ENCODE results near the gene COG5. TPM values are rescaled to one million over a fixed set of nuclear protein-coding genes. Genes with fewer than 3 reads are reported as not detected.
A peak's percentile ranks its signal among the peaks of the same experiment; 100 is the strongest.

COG5 gene
- total and polyA plus RNA-seq, 9 of the 15 experiments (the other 6 are each of a cell fraction or from before 2014, with no cell fraction given) = 15.3 to 75.1 (median 56.4) TPM

DNA sequence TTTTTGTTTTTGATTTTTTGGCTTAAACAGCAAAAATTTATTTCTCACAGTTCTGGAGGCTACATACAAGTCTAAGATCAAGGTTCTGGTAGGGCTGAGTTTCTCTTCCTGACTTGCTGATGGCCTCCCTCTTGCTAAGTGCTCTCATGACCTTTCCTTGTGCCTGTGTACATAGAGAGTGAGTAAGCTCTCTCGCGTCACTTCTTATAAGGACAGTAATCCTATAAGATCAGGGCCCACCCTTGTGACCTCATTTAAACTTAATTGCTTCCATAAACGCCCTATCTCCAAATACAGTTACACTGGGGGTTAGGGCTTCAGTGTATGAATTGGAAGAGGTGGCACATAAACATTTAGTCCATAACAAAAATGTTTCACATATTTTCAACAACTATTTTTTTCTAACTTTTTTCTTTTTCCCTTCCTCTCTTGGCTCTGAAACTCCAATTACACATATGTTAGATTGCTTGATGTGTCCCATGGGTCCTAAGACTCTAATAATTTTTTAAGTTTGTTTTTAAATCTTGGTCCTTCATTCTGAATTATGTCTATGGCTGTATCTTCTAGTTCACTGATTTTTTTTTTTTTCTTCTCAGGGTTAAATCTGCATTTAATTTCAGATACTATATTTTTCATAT, 245.1 kb downstream of the COG5 start (continued):
- peak; percentile 95 for TF ChIP-seq ZKSCAN8 (CRISPR knock-in tag; IDR thresholded peaks at IDR 0.05)
- TF ChIP-seq ZNF699 (CRISPR knock-in tag; IDR thresholded peaks at IDR 0.05; ENCODE audit: insufficient replicate concordance) = peak; percentile 39
- no peak for TF ChIP-seq ZNF586 (CRISPR knock-in tag; conservative IDR thresholded peaks at IDR 0.05)
- TF ChIP-seq KDM1A (IDR thresholded peaks at IDR 0.05) = peak; percentile 88 to 90
- no peak for TF ChIP-seq RB1 (IDR thresholded peaks at IDR 0.05; ENCODE audit: low read depth)
- no peak for TF ChIP-seq ZNF511 (CRISPR knock-in tag; IDR thresholded peaks at IDR 0.05)
- peak; percentile 21 to 85; a peak in 2 of 4 replicates for TF ChIP-seq TRIM24 (IDR thresholded peaks at IDR 0.05)
- TF ChIP-seq NR2C2 (CRISPR knock-in tag; IDR thresholded peaks at IDR 0.05) = peak; percentile 81; the same call in 1 of the 2 replicates
- TF ChIP-seq NR2C2 (tag; IDR thresholded peaks at IDR 0.05) = peak; percentile 96
- TF ChIP-seq POLR2AphosphoS2 (IDR thresholded peaks at IDR 0.05; ENCODE audit: low read length) = no peak
- TF ChIP-seq ZNF354B (CRISPR knock-in tag; IDR thresholded peaks at IDR 0.05) = 0 out of 2 replicates have a peak, but pooled peaks have one; percentile 9
- no peak for TF ChIP-seq CREBBP (IDR thresholded peaks at IDR 0.05; ENCODE audit: low read depth, low read length)
- no peak for TF ChIP-seq SIN3B (IDR thresholded peaks at IDR 0.05; ENCODE audit: low read depth)
- no peak for TF ChIP-seq FOXJ3 (CRISPR knock-in tag; IDR thresholded peaks at IDR 0.05)
- TF ChIP-seq OTX1 (CRISPR knock-in tag; IDR thresholded peaks at IDR 0.05) = no peak
- TF ChIP-seq, protein P1, sequence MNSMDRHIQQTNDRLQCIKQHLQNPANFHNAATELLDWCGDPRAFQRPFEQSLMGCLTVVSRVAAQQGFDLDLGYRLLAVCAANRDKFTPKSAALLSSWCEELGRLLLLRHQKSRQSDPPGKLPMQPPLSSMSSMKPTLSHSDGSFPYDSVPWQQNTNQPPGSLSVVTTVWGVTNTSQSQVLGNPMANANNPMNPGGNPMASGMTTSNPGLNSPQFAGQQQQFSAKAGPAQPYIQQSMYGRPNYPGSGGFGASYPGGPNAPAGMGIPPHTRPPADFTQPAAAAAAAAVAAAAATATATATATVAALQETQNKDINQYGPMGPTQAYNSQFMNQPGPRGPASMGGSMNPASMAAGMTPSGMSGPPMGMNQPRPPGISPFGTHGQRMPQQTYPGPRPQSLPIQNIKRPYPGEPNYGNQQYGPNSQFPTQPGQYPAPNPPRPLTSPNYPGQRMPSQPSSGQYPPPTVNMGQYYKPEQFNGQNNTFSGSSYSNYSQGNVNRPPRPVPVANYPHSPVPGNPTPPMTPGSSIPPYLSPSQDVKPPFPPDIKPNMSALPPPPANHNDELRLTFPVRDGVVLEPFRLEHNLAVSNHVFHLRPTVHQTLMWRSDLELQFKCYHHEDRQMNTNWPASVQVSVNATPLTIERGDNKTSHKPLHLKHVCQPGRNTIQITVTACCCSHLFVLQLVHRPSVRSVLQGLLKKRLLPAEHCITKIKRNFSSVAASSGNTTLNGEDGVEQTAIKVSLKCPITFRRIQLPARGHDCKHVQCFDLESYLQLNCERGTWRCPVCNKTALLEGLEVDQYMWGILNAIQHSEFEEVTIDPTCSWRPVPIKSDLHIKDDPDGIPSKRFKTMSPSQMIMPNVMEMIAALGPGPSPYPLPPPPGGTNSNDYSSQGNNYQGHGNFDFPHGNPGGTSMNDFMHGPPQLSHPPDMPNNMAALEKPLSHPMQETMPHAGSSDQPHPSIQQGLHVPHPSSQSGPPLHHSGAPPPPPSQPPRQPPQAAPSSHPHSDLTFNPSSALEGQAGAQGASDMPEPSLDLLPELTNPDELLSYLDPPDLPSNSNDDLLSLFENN (IDR thresholded peaks at IDR 0.05; ENCODE audit: low read depth in 2 of 2, low read length in 2 of 2) = no peak
- peak; percentile 69 for TF ChIP-seq ZNF707 (CRISPR knock-in tag; conservative IDR thresholded peaks at IDR 0.05)
- TF ChIP-seq CTBP1 (IDR thresholded peaks at IDR 0.05; ENCODE audit: borderline replicate concordance) = peak; percentile 65; the same call in 1 of the 2 replicates
- TF ChIP-seq SRSF9 (IDR thresholded peaks at IDR 0.05; ENCODE audit: borderline replicate concordance, low read depth, low read length) = no peak
- TF ChIP-seq NKRF (IDR thresholded peaks at IDR 0.05; ENCODE audit: borderline replicate concordance) = no peak
- TF ChIP-seq NCOA4 (IDR thresholded peaks at IDR 0.05; ENCODE audit: partially characterized antibody) = no peak
- no peak for TF ChIP-seq TGIF2 (CRISPR knock-in tag; IDR thresholded peaks at IDR 0.05)
- no peak for TF ChIP-seq PRMT5 (CRISPR knock-in tag; IDR thresholded peaks at IDR 0.05)
